Neural progenitor cell (in vitro differentiated cells): ENCODE measurements around the gene HDGFL2. TPM values are rescaled to one million over a fixed set of nuclear protein-coding genes. Genes with fewer than 3 reads are reported as not detected.

Source experiments
- DNase-seq: peaks from one replicate; pipeline ENCODE4 v3.0.0-alpha.2; 2016; ENCODE audit warnings: low spot score
- H2AFZ ChIP-seq: fragments of 200-600 bp; sonication (generic); replicated peaks from 2 replicates; pipeline ENCODE4 v1.6.1; 2016; ENCODE audit warnings: antibody characterized with exemption
- H3F3A ChIP-seq: fragments of 200-600 bp; sonication (generic); 2 replicates; pipeline ENCODE4 v1.6.1; 2016; ENCODE audit warnings: antibody characterized with exemption, low read depth
- H3K27ac ChIP-seq: fragments of 200-600 bp; sonication (generic); 2 replicates; pipeline ENCODE4 v1.5.1; 2016; ENCODE audit warnings: mild to moderate bottlenecking
- H3K27me3 ChIP-seq: fragments of 200-600 bp; sonication (generic); 2 replicates; pipeline ENCODE4 v1.6.1; 2016; ENCODE audit warnings: mild to moderate bottlenecking, moderate library complexity
- H3K36me3 ChIP-seq: fragments of 200-600 bp; sonication (generic); 2 replicates; pipeline ENCODE4 v1.5.1; 2016
- H3K4me1 ChIP-seq: fragments of 200-600 bp; sonication (generic); 2 replicates; pipeline ENCODE4 v1.6.1; 2016; ENCODE audit warnings: mixed run types
- H3K4me2 ChIP-seq: fragments of 200-600 bp; sonication (generic); 2 replicates; pipeline ENCODE4 v1.6.1; 2016
- H3K4me3 ChIP-seq: fragments of 200-600 bp; sonication (generic); 2 replicates; pipeline ENCODE4 v1.5.1; 2016
- H3K79me2 ChIP-seq: fragments of 200-600 bp; sonication (generic); 2 replicates; pipeline ENCODE4 v1.6.1; 2016; ENCODE audit warnings: low read depth
- H3K9ac ChIP-seq: fragments of 200-600 bp; sonication (generic); 2 replicates; pipeline ENCODE4 v1.6.1; 2016
- H3K9me3 ChIP-seq: fragments of 200-600 bp; sonication (generic); 2 replicates; pipeline ENCODE4 v1.5.1; 2016; ENCODE audit warnings: low read depth
- H4K20me1 ChIP-seq: fragments of 200-600 bp; sonication (generic); 2 replicates; pipeline ENCODE4 v1.6.1; 2016; ENCODE audit warnings: low read depth
- H3K27ac Mint-ChIP-seq: 3 replicates; pipeline ENCODE4 v1.8.0; 2021; ENCODE audit warnings: mixed read lengths
- H3K27me3 Mint-ChIP-seq: 2 replicates; pipeline ENCODE4 v1.8.0; 2022; ENCODE audit warnings: low read depth, mild to moderate bottlenecking, inconsistent platforms, moderate library complexity, mixed read lengths; ENCODE audit not compliant: insufficient read depth
- H3K36me3 Mint-ChIP-seq: 3 replicates; pipeline ENCODE4 v1.8.0; 2021; ENCODE audit warnings: mixed read lengths
- H3K4me1 Mint-ChIP-seq: 3 replicates; pipeline ENCODE4 v1.8.0; 2021; ENCODE audit warnings: mixed read lengths
- H3K4me3 Mint-ChIP-seq: 3 replicates; pipeline ENCODE4 v1.8.0; 2021; ENCODE audit warnings: mild to moderate bottlenecking, moderate library complexity, mixed read lengths
- H3K9me3 Mint-ChIP-seq: 3 replicates; pipeline ENCODE4 v1.8.0; 2020; ENCODE audit warnings: mixed read lengths
- EZH2 ChIP-seq: fragments of 200-600 bp; sonication (generic); IDR thresholded peaks from 2 replicates; pipeline ENCODE4 v1.6.1; 2017; ENCODE audit warnings: antibody characterized with exemption, mild to moderate bottlenecking, moderate library complexity
- EZH2phosphoT487 ChIP-seq: fragments of 200-600 bp; sonication (generic); IDR thresholded peaks from 2 replicates; pipeline ENCODE4 v1.6.1; 2017; ENCODE audit warnings: antibody characterized with exemption
- total RNA-seq: library from RNA; depleted of rRNA; stranded (reverse); fragments of >200 nt; gene quantifications from 2 replicates; pipeline ENCODE4 v1.2.3, GENCODE V29; 2015; ENCODE audit warnings: low replicate concordance
- TF ChIP-seq, protein P1 (sequence below): fragments of 200-600 bp; sonication (generic); IDR thresholded peaks from 2 replicates; pipeline ENCODE4 v1.5.1; 2017; ENCODE audit warnings: antibody characterized with exemption, mild to moderate bottlenecking

The HDGFL2 gene
- total RNA-seq, 1 donor from 2014 or later, result 36.0 TPM

DNA sequence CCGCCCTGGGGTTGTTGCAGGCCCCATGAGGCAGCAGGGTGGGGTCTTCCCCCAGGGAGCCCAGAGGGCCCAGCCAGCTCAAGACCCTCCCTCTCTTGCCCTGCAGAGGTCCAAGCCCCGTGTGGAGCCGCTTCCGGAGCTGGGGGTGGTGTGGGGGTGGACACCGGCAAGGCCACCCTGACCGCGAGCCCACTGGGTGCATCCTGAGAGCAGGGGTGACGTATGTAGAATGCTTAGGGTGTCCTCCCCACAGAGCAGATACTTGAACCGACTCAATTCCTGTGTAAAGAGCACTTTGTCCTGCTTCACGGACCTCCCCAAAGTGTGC is 29.3 kb upstream of the HDGFL2 start:
- H3K36me3 ChIP-seq, result no peaks in the 10 kb centered on the region
- no peaks in the 10 kb centered on the region for H3K9me3 ChIP-seq
- TF ChIP-seq, protein P1, sequence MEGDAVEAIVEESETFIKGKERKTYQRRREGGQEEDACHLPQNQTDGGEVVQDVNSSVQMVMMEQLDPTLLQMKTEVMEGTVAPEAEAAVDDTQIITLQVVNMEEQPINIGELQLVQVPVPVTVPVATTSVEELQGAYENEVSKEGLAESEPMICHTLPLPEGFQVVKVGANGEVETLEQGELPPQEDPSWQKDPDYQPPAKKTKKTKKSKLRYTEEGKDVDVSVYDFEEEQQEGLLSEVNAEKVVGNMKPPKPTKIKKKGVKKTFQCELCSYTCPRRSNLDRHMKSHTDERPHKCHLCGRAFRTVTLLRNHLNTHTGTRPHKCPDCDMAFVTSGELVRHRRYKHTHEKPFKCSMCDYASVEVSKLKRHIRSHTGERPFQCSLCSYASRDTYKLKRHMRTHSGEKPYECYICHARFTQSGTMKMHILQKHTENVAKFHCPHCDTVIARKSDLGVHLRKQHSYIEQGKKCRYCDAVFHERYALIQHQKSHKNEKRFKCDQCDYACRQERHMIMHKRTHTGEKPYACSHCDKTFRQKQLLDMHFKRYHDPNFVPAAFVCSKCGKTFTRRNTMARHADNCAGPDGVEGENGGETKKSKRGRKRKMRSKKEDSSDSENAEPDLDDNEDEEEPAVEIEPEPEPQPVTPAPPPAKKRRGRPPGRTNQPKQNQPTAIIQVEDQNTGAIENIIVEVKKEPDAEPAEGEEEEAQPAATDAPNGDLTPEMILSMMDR, result no peak
- TF ChIP-seq EZH2 (no peak), EZH2phosphoT487 (no peak)
- no peak overlapping the region for H3K27ac Mint-ChIP-seq
- H3K79me2 ChIP-seq, result peaks cover 5% of the 10 kb centered on the region
- no peaks in the 10 kb centered on the region for H3K9me3 Mint-ChIP-seq
- no peak overlapping the region for H3K4me3 ChIP-seq
- H3K4me2 ChIP-seq, result no peak overlapping the region
- peaks cover 27% of the 10 kb centered on the region for H4K20me1 ChIP-seq
- peaks cover 2% of the 10 kb centered on the region for H3K4me1 Mint-ChIP-seq
- H3K27ac ChIP-seq, result peak overlapping the region; percentile 46
- no peak for DNase-seq
- H3K9ac ChIP-seq, result no peak overlapping the region
- H3K4me3 Mint-ChIP-seq, result no peak overlapping the region
- H3K27me3 ChIP-seq, result no peaks in the 10 kb centered on the region
- no peak overlapping the region for H2AFZ ChIP-seq
- H3K36me3 Mint-ChIP-seq, result peaks cover 13% of the 10 kb centered on the region
- H3K4me1 ChIP-seq, result no peaks in the 10 kb centered on the region
- peaks cover 3% of the 10 kb centered on the region for H3F3A ChIP-seq
- peaks cover 7% of the 10 kb centered on the region for H3K27me3 Mint-ChIP-seq

DNA sequence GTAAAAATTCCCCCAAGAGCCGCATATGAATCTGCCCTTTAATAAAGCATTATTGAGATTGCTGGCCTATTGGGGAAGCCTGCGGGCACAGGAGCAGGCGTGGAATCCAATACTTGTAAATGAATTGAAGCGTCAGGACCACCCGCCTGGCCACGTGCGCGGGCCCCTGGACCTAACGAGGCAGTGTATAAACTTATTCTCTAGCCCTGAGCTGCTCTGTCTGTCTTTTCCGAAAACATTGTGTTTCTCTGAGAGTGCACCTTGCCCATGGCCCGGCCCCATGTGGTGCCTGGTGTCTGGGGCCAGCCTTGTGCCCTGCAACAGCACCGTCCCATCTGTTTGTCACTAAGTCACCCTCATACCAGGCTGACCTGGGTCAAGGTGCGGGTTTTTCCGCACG is 28.9 kb upstream of the HDGFL2 start:
- Histone ChIP-seq H2AFZ (no peak overlapping the region), H3K4me1 (no peaks in the 10 kb centered on the region), H3F3A (no peaks in the 10 kb centered on the region), H3K36me3 (no peaks in the 10 kb centered on the region), H3K79me2 (peaks cover under 1% of the 10 kb centered on the region), H3K4me2 (no peak overlapping the region), H3K9ac (no peak overlapping the region), H3K4me3 (no peak overlapping the region), H3K27me3 (no peaks in the 10 kb centered on the region), H4K20me1 (peaks cover 27% of the 10 kb centered on the region), H3K9me3 (no peaks in the 10 kb centered on the region), H3K27ac (peak overlapping the region; percentile 46)
- TF ChIP-seq EZH2, result no peak
- TF ChIP-seq, protein P1, result no peak
- no peak for TF ChIP-seq EZH2phosphoT487
- Mint-ChIP-seq H3K36me3 (peaks cover 9% of the 10 kb centered on the region), H3K27ac (no peak overlapping the region), H3K27me3 (peaks cover 7% of the 10 kb centered on the region), H3K4me1 (peaks cover 2% of the 10 kb centered on the region), H3K9me3 (no peaks in the 10 kb centered on the region), H3K4me3 (no peak overlapping the region)
- no peak for DNase-seq

DNA sequence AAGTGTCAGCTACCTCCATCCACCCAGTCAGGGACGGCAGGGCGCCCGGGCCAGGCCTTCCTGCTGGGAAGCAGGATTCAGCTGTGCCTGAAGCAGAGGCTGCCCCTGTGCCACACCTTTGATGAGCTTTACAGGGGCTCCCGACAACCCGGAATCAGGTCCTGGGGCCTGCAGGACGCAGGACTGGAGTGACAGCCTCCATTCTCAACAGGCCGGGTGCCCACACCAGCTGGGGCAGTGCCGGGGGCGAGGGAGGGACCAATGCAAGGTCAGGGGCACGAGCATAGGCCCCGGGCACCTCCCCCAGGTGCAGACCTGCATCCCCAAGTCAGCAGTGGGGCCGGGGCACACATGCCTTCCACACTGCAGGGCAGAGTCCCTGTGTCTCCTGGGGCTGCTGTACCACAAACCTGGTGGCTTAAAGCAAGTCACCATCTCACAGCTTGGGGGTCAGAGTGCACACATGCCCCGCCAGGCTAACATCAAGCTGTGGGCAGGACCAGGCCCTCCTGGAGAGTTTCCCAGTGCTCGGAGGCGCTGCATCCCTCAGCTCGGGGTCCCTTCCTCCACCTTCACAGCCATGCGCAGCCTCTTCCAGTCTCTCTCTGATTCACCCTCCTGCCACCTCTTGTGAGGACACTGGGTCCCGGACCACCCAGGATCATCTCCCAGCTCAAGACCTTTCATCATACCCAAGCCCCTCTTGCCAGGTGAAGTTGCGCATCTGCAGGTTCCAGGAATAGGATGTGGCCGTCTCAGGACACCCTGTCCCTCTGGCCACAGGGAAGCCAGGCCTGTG is 27.9 kb upstream of the HDGFL2 start:
- no peaks in the 10 kb centered on the region for H3F3A ChIP-seq
- peaks cover 5% of the 10 kb centered on the region for H3K27me3 Mint-ChIP-seq
- no peak overlapping the region for H2AFZ ChIP-seq
- no peak overlapping the region for H3K4me3 ChIP-seq
- peaks cover 12% of the 10 kb centered on the region for H3K36me3 Mint-ChIP-seq
- no peak for DNase-seq
- H3K9me3 ChIP-seq, result no peaks in the 10 kb centered on the region
- no peaks in the 10 kb centered on the region for H3K4me1 ChIP-seq
- H3K27ac ChIP-seq, result no peak overlapping the region
- no peak overlapping the region for H3K4me2 ChIP-seq
- no peaks in the 10 kb centered on the region for H3K27me3 ChIP-seq
- no peaks in the 10 kb centered on the region for H3K36me3 ChIP-seq
- H3K4me1 Mint-ChIP-seq, result peaks cover 2% of the 10 kb centered on the region
- no peak overlapping the region for H3K27ac Mint-ChIP-seq
- H3K9ac ChIP-seq, result no peak overlapping the region
- TF ChIP-seq EZH2, result no peak
- TF ChIP-seq, protein P1, result no peak
- no peak for TF ChIP-seq EZH2phosphoT487
- H3K4me3 Mint-ChIP-seq, result no peak overlapping the region
- no peaks in the 10 kb centered on the region for H3K9me3 Mint-ChIP-seq
- H3K79me2 ChIP-seq, result no peaks in the 10 kb centered on the region
- peaks cover 23% of the 10 kb centered on the region for H4K20me1 ChIP-seq
